Ovary (tissue), 10 donors: ENCODE data around the gene TEN1. TPM values are rescaled to one million over a fixed set of nuclear protein-coding genes. Genes with fewer than 3 reads are reported as not detected.

ENCODE experiments used
- DNase-seq, 5 donors: peaks; one replicate each; pipeline ENCODE4 v3.0.0-alpha.2; 2019 to 2020
- H3K27ac ChIP-seq, 2 donors: fragments of 200-600 bp; one replicate each; pipeline versions ENCODE4 v1.5.1 to v1.8.0; 2019 to 2022
- H3K27me3 ChIP-seq: fragments of 200-600 bp; one replicate; pipeline ENCODE4 v1.8.0; 2022
- H3K36me3 ChIP-seq: fragments of 200-600 bp; sonication (generic); one replicate; pipeline ENCODE4 v1.5.1; 2019
- H3K4me1 ChIP-seq: one replicate; pipeline ENCODE4 v1.8.1; 2013; ENCODE audit warnings: mild to moderate bottlenecking, moderate library complexity; ENCODE audit not compliant: insufficient read depth
- H3K4me3 ChIP-seq: fragments of 200-600 bp; sonication (generic); one replicate; pipeline ENCODE4 v1.5.1; 2017
- H3K9me3 ChIP-seq, 2 donors: fragments of 200-600 bp in 1 of 2; sonication (generic) in 1 of 2; one replicate each; pipeline versions ENCODE4 v1.5.1 to v1.8.1; 2013 to 2019; ENCODE audit warnings: mild to moderate bottlenecking in 1 of 2, moderate library complexity in 1 of 2
- CTCF ChIP-seq, 3 donors: fragments of 450-650 bp in 2 of 3; fragments of 200-600 bp in 1 of 3; IDR thresholded peaks; one replicate each; pipeline versions ENCODE4 v1.5.1 to v1.8.0; 2016 to 2022; ENCODE audit warnings: antibody characterized with exemption in 3 of 3, mild to moderate bottlenecking in 1 of 3
- EP300 ChIP-seq: sonication (generic); formaldehyde crosslinking; IDR thresholded peaks from one replicate; pipeline ENCODE4 v1.6.1; 2017; ENCODE audit warnings: antibody characterized with exemption
- POLR2A ChIP-seq: fragments of 450-650 bp; IDR thresholded peaks from one replicate; pipeline ENCODE4 v1.6.1; 2017; ENCODE audit warnings: antibody characterized with exemption, mild to moderate bottlenecking, moderate library complexity
- WGBS, 3 donors: extraction: QIAGEN DNeasy Blood & Tissue Kit in 1 of 3; methylation state at CpG; one replicate each; pipeline versions ENCODE4 v1.1.5 to v1.1.7; 2013 to 2017; 5-methylcytosine and 5-hydroxymethylcytosine counted together
- intact Hi-C, 4 donors: fragments of 100-400 bp; cut with DNase I; formaldehyde crosslinking; loops; one replicate each; pipeline versions ENCODE4 v1.11.0 to v1.15.1; 2022 to 2023
- long read RNA-seq, 3 donors: library from polyadenylated mRNA in 2 of 3; unstranded in 2 of 3; transcript quantifications; one replicate each; pipeline ENCODE4 v2.0.0 and lab custom pipeline, GENCODE V29; 2021 to 2026
- polyA plus RNA-seq, 2 donors: library from polyadenylated mRNA; stranded (reverse); fragments of 200-250 nt in 1 of 2; fragments of 350-450 nt in 1 of 2; fragmentation: Illumina TruSeq in 1 of 2; extraction: RNeasy Lipid Tissue Mini Kit (QIAGEN cat#74804) in 1 of 2; gene quantifications; one replicate each; pipeline ENCODE4 v1.2.3, GENCODE V29; 2013 to 2014
- total RNA-seq, 7 donors: library from RNA; depleted of rRNA in 2 of 7; stranded (reverse); fragments of >200 nt in 2 of 7; fragmentation: NEBNext Ultra II Directional in 3 of 7; extraction: Animal tissue kit (Norgen Biotek cat#: 25700) in 3 of 7; gene quantifications; one replicate each; pipeline versions ENCODE4 v1.1.0 to v1.2.4, GENCODE V29; 2016 to 2023
- donor health status: DM: no; HTN: no; CAD: no; lungs with moderate emphysema.
- donor health status: DM: no; HTN: no; CAD: no.
- donor health status: Bipolar disorder and iron deficiency.
- donor health status: DM: yes; HTN: yes; CAD: no.
- donor health status: DM: no; HTN: no; CAD: no.
- donor health status: DM: yes; HTN: yes; CAD: no.

The TEN1 gene
- total RNA-seq, result 10 to 100 TPM in 5 of 7 donors, 1 to 10 TPM in 2; 7.4 to 16.3 (median 10.5) TPM
- polyA plus RNA-seq, result 10 to 100 TPM in 1 of 2 donors, 1 to 10 TPM in 1; 6.1 to 18.1 TPM
- long read RNA-seq, donor 1, transcript TEN1-201 (4 exons, 994 nt), result major isoform, 13 of 14 reads
- long read RNA-seq, donor 1, partial matches to known transcripts, result 0 of 14 reads
- long read RNA-seq, donor 1, other reads (novel, unspliced or antisense), result 0 of 14 reads
- long read RNA-seq, donor 2, transcript TEN1-201 (4 exons, 994 nt), result major isoform, 7 of 7 reads
- long read RNA-seq, donor 2, partial matches to known transcripts, result 0 of 7 reads
- long read RNA-seq, donor 2, other reads (novel, unspliced or antisense), result 0 of 7 reads
- long read RNA-seq, donor 3, transcript TEN1-201 (4 exons, 994 nt), result major isoform, 11 of 11 reads
- long read RNA-seq, donor 3, partial matches to known transcripts, result 0 of 11 reads
- long read RNA-seq, donor 3, other reads (novel, unspliced or antisense), result 0 of 11 reads

GRCh38 chr17:75978938-75979704 lies at the start of gene TEN1, which contains the start of gene ACOX1:
Gene TEN1 (plus strand): TSS chr17:75979240. CDS start chr17:75986193, 6,953 bp downstream.
Gene ACOX1 (minus strand): TSS chr17:75979166. CDS start chr17:75979073, 93 bp downstream.
- TF ChIP-seq POLR2A, result peak; percentile 90
- no peak for TF ChIP-seq EP300
- TF ChIP-seq CTCF (IDR thresholded peaks at IDR 0.05), result peak; percentile 26 to 69 (median 63)
- H3K27ac ChIP-seq, result peak within 1 kb of the TSS; percentile 93 to 98
- intact Hi-C loops, result loop anchor here in 2 of 4 donors (2.0 to 5.0 kb wide), 2 partner anchors 37 to 74 kb away; partner anchors contain the start of genes FBF1 (in 1 of the 2) and MRPL38 (in 1 of the 2)
- WGBS, 3 donors, result 0 to 1% (median 0%) methylated on average over 66 to 72 of the region's 72 CpGs
- peaks cover 1% of the 10 kb centered on the region for H3K4me1 ChIP-seq
- no peaks in the 10 kb centered on the region for H3K36me3 ChIP-seq
- no peaks in the 10 kb centered on the region for H3K27me3 ChIP-seq
- H3K4me3 ChIP-seq, result peak within 1 kb of the TSS; percentile 74
- DNase-seq, result peak; percentile 97 to 98 (median 98)
- H3K9me3 ChIP-seq, result no peaks in the 10 kb centered on the region

DNA sequence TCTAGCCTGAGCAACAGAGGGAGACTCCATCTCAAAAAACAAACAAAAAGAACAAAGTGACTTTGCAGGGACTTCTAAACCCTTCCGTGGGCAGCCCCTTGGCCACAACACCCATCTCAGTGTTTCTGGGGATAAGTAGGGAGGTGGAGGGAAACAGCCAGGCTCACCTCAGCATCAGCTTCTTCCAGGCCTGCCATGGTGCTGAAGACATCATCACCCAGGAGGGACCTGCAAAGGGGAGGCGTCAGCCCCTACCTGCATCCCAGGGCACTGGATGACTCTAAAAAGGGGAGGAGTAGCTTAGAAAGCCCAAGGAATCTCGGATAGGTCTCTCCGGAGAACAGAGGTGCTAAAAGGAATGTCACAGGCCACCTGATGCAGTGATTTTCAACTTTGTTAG lies 48.0 kb upstream of the TEN1 start:
- no peaks in the 10 kb centered on the region for H3K36me3 ChIP-seq
- H3K4me3 ChIP-seq, result no peak overlapping the region
- intact Hi-C loops, result no loop called here
- no peak overlapping the region for H3K27ac ChIP-seq
- no peak for DNase-seq
- H3K27me3 ChIP-seq, result no peaks in the 10 kb centered on the region
- H3K9me3 ChIP-seq, result no peaks in the 10 kb centered on the region
- no peaks in the 10 kb centered on the region for H3K4me1 ChIP-seq
- TF ChIP-seq CTCF (IDR thresholded peaks at IDR 0.05) (no peak), POLR2A (no peak), EP300 (no peak)
- 90 to 91% (median 91%) methylated on average over 4 of the region's 4 CpGs for WGBS, 3 donors

DNA sequence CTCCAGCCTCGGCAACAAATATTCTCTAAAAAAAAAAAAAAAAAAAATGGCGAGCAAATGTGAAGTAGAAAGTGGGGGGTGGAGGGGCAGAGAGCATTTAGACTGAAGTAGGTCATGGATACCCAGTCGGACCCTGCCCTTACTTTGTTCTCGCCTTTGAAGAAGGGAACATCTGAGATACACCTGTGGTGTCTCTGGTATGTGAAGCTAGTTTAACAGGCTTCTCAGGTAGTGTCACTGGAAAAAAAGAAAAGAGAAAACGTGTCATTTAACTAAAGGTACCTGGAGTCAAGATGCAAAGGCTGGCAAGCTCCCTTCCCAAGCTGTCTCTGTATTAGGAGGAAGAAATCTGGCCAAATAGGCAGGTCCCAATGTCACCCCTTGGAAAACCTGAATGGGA lies 46.2 kb upstream of the TEN1 start:
- Histone ChIP-seq H3K4me3 (no peak overlapping the region), H3K27me3 (no peaks in the 10 kb centered on the region), H3K36me3 (no peaks in the 10 kb centered on the region), H3K9me3 (no peaks in the 10 kb centered on the region), H3K4me1 (no peaks in the 10 kb centered on the region), H3K27ac (no peak overlapping the region)
- TF ChIP-seq POLR2A, result no peak
- no peak for TF ChIP-seq CTCF (IDR thresholded peaks at IDR 0.05)
- no peak for DNase-seq
- intact Hi-C loops, result no loop called here
- 89 to 95% (median 92%) methylated on average over 5 of the region's 5 CpGs for WGBS, 3 donors

DNA sequence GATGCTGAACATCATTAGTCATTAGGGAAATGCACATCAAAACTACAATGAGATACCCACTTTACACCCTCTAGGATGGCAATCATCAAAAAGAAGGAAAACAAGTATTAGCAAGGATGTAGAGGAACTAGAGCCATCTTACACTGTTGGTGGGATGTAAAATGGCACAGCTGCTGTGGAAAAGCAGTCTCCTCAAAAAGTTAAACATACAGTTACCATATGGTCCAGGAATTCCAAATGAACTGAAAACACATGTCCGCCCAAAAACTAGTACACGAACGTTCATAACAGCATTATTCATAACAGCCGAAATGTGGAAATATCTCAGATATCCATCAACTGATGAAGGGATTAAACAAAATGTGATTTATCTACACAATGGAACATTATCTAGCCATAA lies 45.2 kb upstream of the TEN1 start:
- H3K36me3 ChIP-seq, result no peaks in the 10 kb centered on the region
- H3K27me3 ChIP-seq, result no peaks in the 10 kb centered on the region
- H3K27ac ChIP-seq, result no peak overlapping the region
- no peak for DNase-seq
- no peaks in the 10 kb centered on the region for H3K9me3 ChIP-seq
- intact Hi-C loops, result no loop called here
- WGBS, 3 donors, result 54 to 70% (median 69%) methylated on average over 4 of the region's 4 CpGs
- no peak for TF ChIP-seq POLR2A
- TF ChIP-seq EP300, result no peak
- no peak for TF ChIP-seq CTCF (IDR thresholded peaks at IDR 0.05)
- no peaks in the 10 kb centered on the region for H3K4me1 ChIP-seq
- H3K4me3 ChIP-seq, result no peak overlapping the region
